Endothelial cell of hepatic sinusoid (primary cell): ENCODE data around the gene MID2.
"Not testable (repeated sequence)": the region's sequence is repeated elsewhere in the genome, so short reads cannot be mapped to it uniquely, and the experiment has no call there.

Source experiments
- in situ Hi-C: cut with HindIII; loops from 2 replicates; pipeline ENCODE4 v1.10.0; 2017; ENCODE audit warnings: low sequenced_read_pairs

MID2 gene, protein sequence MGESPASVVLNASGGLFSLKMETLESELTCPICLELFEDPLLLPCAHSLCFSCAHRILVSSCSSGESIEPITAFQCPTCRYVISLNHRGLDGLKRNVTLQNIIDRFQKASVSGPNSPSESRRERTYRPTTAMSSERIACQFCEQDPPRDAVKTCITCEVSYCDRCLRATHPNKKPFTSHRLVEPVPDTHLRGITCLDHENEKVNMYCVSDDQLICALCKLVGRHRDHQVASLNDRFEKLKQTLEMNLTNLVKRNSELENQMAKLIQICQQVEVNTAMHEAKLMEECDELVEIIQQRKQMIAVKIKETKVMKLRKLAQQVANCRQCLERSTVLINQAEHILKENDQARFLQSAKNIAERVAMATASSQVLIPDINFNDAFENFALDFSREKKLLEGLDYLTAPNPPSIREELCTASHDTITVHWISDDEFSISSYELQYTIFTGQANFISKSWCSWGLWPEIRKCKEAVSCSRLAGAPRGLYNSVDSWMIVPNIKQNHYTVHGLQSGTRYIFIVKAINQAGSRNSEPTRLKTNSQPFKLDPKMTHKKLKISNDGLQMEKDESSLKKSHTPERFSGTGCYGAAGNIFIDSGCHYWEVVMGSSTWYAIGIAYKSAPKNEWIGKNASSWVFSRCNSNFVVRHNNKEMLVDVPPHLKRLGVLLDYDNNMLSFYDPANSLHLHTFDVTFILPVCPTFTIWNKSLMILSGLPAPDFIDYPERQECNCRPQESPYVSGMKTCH

GRCh38 chrX:107825698-107826237 lies at the start of gene MID2:
Gene MID2 (plus strand): TSS chrX:107825866. CDS start chrX:107826427, 561 bp downstream.
- in situ Hi-C loops, result no loop called here

DNA sequence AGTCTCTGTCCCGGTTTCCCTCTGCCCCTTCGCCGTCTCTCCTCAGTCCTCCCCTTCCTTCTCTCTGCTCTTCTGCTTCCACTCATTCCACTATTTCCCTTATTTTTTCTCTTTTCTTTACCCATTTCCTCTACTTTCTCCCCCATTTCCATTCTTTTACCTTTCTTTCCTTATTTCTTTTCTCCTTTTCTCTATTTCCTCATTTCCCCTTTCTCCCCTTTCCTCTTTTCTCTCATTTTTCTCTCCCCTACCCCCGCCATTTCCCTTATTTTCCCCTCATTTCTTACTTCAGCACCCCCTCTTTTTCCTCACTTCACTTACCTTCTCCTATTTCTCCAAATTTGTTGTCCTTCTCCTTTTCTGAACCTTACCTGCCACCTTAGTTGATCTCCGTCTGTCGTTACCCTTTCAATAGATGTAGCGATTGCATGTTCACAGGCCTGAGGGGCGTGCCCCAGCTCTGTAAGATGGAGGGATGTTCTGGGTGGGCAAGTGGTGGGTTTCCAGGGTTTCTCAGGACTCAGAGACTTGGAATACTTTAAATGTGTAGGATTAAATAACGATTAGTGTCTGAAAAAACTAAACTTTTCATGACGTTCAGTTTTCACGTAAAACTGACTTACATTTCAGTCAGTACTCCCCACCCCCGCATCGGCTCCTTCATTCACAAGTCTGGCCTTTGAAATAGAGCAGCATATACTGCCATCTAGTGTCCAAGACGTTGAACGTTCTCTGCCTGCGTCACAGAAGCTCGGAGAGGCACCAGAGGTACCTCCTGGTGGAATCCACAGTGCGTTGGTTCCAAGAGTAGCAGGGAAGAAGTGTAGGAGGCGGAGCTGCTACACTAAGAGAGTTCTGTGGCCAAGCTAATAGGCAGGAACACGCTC lies 48.8 kb upstream of the MID2 start:
- in situ Hi-C loops, result no loop called here

- in situ Hi-C loops, result no loop called here
Observed at GRCh38 chrX:107777536-107777832, 48.2 kb upstream of the MID2 start, which contains the start of gene NCBP2L. Gene NCBP2L (plus strand): TSS chrX:107777733. CDS start chrX:107794221, 16,488 bp downstream.

- in situ Hi-C loops, result no loop called here
Observed at GRCh38 chrX:107780525-107780924, 45.1 kb upstream of the MID2 start.

DNA sequence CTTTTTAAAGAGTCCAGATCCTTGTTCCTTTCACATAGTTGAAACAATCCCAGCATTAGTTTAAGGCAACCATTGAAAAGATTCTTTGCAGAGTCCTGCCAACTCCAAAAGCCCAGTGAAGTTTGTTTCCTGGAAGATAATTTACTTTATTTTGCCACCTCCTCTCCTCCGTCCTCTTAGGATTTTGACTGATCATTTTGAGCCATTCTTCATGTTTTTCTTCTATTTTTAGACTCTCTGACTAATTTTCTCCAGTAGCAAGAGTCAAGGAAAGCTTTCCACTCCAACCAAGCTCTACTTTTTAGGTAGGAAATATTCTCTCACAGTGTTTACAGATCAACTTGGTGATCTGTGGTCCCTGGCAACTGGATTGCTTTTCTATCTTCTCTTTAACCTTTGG lies 37.8 kb upstream of the MID2 start:
- in situ Hi-C loops, result loop anchor here (5.0 kb wide), 1 partner anchor 56 kb away; no protein-coding TSS in a partner anchor

- in situ Hi-C loops, result no loop called here
Observed at GRCh38 chrX:107804427-107804826, 21.2 kb upstream of the MID2 start.

- in situ Hi-C loops, result no loop called here
Observed at GRCh38 chrX:107805179-107805578, 20.5 kb upstream of the MID2 start.

- in situ Hi-C loops, result not testable (repeated sequence)
Observed at GRCh38 chrX:107810053-107810452, 15.6 kb upstream of the MID2 start.

DNA sequence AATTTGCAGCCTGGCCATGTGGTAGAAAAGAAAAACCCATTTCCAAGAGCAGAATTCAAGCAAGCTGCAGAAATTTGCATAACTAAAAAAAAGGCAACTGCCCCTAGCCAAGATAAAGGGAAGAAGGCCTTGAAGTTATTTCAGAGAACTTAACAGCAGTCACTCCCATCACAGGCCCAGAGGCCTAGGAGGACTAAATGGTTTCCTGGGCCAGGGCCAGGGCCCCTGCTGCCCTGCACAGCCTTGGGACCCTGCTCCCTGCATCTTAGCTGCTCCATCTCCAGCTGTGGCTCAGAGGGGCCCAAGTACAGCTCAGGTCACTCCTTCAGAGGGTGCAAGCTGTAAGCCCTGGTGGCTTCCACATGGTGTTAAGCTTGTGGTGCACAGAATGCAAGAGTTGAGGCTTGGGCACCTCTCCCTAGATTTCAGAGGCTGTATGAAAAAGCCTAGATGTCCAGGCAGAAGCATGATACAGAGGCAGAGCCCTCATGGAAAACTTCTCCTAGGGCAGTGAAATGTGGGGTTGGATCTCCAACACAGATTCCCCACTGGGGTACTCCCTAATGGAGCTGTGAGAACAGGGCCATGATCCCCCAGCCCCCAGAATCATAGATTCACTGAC lies 6.7 kb upstream of the MID2 start:
- in situ Hi-C loops, result loop anchor here (5.0 kb wide), 1 partner anchor 77 kb away; no protein-coding TSS in a partner anchor

GRCh38 chrX:107823042-107823441 lies 2.6 kb upstream of the MID2 start:
- in situ Hi-C loops, result no loop called here

DNA sequence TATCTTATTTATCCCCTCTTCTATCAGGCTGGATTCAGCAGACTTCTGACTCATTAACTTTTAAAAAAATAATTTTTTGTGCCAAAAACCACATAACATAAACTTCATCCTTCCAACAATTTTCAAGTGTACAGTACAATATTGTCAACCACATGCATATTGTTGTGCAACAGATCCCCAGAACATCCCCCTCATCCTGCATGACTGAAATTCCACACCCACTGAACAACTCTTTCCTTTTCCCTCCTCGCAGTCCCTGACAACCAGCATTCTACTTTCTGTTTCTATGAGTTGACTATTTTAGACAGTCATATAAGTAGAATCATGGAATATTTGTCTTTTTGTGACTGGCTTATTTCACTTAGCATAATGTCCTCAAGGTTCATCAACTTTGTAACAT lies 2.2 kb upstream of the MID2 start:
- in situ Hi-C loops, result no loop called here

DNA sequence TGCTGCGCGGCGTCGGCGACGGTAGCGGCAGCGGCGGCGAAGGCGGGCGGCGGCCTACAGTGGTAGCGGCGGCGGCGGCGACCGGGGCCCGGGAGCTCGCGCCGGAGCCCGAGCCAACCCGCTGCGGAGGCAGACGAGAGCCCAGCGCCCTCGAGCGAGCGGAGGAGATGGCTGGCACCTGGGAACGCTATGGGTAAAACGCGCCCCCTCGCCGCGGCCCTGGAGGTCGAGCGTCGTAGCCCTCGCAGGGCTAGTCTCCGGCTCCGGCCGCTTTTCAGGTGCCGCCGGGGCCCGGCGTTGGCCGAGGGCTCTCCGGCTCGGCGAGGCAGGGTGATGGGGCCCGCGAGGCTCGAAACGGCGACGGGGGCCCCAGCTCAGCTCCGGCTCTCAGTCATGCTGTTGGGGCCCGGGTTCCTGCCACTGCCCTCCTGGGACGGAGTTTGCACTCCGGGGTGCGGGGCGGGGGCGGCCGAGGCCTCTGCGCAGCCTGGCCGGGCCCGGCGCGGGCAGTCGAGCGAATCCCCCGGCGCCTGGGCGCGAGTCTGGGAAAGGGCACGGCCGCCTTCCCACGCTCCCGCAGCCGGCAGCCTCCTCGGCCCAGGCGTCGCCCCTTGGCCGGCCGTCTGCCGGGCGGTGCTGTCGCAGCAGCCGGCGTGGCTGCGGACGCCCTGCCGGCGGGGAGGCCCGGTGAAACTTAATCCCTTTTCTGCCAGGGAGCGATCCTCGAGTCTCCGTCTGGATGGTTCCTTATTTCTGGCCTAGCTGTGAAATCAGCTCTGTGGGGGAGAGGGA lies 768 bp downstream of the MID2 start:
- in situ Hi-C loops, result no loop called here

DNA sequence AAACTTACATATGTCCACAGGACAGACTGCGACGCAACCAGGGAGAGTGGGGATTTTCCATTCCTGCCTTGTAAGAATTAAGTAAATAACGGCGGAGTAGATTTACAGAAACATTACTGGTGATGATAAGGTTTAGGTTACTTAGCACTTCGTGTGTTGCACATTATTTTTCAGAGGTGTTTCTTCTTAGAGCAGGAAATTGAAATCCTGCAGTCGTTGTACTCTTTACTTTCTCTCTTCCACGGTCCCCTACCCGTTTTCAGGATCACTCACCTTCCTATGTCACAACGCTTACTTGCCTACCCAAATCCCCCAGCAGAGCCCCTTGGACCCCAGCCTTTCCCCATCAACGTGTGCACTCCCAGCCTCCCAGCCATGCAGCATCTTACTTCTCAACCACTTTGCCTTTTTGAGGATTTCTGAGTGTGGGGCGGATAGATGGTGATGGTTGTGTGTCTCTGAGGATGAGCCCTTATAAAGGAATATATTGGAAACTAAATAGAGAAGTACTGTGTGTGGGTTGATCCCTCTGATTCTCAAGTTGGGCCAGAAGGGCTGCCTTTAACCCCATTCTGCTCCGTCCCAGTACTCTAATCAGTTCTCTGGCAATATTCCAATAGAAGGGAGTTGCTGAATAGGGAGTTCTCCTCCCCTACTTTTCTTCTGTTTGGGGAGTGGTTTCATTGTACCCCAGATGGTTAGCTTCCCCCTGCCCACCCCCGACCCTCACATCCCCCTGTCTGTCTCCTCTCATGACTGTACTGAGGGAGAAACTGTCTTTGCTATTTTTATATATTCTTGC lies 1.6 kb downstream of the MID2 start:
- in situ Hi-C loops, result no loop called here

DNA sequence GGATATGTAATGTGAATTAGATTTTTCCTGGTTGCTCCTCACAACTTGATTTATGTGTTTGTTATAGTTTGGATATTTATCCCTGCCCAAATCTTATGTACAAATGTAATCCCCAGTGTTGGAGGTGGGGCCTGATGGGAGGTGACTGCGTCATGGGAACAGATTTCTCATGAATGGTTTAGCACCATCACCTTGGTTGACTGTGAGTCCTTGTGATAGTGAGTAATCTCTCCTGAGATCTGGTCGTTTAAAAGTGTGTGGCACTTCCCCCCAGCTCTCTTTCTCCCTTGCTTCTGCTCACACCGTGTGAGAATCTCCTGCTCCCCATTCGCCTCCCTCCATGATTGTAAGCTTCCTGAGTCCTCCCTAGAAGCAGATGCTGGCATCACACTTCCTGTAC lies 2.2 kb downstream of the MID2 start:
- in situ Hi-C loops, result no loop called here

DNA sequence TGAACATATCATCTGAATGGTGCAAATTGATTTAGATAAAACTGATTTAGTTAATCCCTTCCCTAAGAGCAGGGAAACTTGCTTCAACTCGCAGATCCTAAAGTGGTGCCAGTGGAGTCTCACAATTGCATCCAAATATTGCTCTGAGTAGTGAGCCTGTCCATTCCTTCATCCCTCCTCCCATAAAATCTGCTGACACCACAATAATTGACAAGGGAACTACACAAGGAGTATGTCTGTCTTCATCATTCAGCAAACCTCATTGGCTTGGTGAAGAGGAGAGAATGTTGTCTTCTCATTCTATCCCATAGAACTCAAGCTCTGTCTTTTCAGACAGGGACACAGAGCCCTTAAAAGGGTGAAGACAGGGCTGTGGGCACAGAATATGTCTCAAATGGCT lies 4.2 kb downstream of the MID2 start:
- in situ Hi-C loops, result no loop called here

DNA sequence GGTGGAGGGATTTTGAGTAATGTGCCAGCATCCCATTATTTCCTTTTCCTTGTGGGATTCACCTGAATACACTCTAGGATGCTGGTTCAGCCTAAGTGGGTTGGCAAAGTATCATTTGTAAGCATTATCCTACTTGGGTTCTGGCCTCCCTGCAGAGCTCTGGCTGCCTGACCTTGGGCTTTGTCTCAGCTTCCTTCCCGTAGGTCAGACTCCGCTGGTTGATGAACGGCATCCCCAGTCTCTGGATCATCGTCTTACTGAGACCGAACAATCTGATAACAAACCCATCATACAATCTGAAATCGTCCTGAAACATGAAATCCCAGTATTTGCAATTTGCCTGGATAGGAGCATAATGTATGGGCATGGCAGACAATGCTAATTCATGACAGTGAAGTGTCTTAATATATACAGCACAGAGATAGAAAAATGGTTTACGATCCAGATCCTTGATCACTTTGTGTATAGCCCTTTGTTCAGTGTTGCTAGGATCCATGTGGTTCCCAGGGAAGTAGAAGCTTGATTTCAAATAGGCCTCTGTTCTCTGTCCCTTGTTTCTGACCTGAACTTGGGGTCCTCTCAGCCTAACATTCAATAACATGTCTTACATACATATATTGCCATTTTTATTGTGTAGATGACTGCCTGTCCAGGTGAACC lies 5.5 kb downstream of the MID2 start:
- in situ Hi-C loops, result no loop called here

GRCh38 chrX:107834275-107835201 lies 8.9 kb downstream of the MID2 start:
- in situ Hi-C loops, result no loop called here
